ENCODE results near the gene TSPYL4.

GRCh38 chr6:116201538-116201937 is 52.3 kb downstream of the TSPYL4 start:
- no peak for TF ChIP-seq EZH2 (IDR thresholded peaks at IDR 0.05; ENCODE audit: insufficient read depth, low read length)
- TF ChIP-seq, protein P1, sequence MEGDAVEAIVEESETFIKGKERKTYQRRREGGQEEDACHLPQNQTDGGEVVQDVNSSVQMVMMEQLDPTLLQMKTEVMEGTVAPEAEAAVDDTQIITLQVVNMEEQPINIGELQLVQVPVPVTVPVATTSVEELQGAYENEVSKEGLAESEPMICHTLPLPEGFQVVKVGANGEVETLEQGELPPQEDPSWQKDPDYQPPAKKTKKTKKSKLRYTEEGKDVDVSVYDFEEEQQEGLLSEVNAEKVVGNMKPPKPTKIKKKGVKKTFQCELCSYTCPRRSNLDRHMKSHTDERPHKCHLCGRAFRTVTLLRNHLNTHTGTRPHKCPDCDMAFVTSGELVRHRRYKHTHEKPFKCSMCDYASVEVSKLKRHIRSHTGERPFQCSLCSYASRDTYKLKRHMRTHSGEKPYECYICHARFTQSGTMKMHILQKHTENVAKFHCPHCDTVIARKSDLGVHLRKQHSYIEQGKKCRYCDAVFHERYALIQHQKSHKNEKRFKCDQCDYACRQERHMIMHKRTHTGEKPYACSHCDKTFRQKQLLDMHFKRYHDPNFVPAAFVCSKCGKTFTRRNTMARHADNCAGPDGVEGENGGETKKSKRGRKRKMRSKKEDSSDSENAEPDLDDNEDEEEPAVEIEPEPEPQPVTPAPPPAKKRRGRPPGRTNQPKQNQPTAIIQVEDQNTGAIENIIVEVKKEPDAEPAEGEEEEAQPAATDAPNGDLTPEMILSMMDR (IDR thresholded peaks at IDR 0.05; ENCODE audit: insufficient read depth, low read depth, low read length), result no peak
